ENCODE data around the gene AAK1.
"Not testable (repeated sequence)": the region's sequence is repeated elsewhere in the genome, so short reads cannot be mapped to it uniquely, and the experiment has no call there.

The AAK1 gene

GRCh38 chr2:69572641-69573040 is 70.9 kb downstream of the AAK1 start:
- DNase-seq (ENCODE audit: low read depth), result no peak

- DNase-seq (ENCODE audit: low read depth), result no peak
These were observed 72.3 kb downstream of the AAK1 start for GRCh38 chr2:69571189-69571588.

- no peak for DNase-seq (ENCODE audit: low read depth)
These were observed 73.1 kb downstream of the AAK1 start for GRCh38 chr2:69570474-69570873.

DNA sequence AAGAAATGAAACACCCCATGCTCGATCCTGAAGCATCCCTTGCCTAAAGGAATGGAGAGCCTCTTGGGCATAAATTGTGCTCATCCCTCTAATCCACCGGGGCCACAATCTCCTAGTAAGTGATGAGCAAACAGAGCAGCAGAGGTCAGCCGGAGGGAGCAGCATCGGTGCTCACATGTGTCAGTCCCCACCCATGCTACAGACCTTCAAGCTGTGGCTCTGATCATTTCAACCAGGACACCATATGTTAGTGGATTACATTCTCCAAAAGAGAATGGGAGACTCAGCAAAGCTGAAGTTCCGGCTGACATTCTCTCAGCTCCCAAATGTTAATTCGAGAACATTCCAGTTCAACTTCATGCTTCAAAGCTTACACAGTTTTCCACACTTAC is 75.6 kb downstream of the AAK1 start:
- no peak for DNase-seq (ENCODE audit: low read depth)

DNA sequence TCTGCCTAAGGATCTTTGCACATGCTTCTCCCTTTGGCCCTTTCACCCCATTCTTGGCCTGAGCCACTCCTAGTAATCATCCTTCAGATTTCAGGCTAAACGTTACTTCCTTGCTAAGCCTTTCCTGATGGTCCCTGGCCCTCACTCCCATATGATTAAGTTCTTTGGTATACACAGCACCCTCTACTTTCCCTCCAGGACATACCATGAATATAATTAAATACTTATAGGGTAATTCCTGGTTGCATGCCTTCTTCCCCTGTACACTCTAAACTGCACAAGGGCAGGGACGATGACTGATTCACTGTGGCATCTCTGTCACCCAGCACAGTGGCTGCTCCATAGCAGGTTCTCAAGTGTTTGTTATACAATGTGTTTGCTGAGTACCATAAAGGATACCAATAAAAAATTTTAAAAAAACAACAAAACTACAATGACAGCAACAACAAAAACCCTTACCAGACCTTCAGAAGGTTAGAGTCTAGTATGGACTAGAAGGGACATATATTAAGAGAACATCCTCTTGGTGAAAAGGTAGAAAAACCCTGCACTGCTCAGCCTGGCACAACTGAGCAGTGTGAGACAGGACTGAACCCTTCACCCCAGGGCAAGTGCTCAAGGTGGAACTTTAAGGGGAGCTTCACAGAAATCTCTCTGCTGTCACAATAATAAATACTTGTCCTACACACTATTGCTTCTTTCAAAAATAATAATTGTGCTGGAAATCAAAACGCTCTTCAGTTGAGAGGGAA is 76.2 kb downstream of the AAK1 start:
- DNase-seq (ENCODE audit: low read depth), result no peak

GRCh38 chr2:69566669-69567068 is 76.9 kb downstream of the AAK1 start:
- no peak for DNase-seq (ENCODE audit: low read depth)

GRCh38 chr2:69565431-69565839 is 78.1 kb downstream of the AAK1 start:
- DNase-seq (ENCODE audit: low read depth), result peak; percentile 58

DNA sequence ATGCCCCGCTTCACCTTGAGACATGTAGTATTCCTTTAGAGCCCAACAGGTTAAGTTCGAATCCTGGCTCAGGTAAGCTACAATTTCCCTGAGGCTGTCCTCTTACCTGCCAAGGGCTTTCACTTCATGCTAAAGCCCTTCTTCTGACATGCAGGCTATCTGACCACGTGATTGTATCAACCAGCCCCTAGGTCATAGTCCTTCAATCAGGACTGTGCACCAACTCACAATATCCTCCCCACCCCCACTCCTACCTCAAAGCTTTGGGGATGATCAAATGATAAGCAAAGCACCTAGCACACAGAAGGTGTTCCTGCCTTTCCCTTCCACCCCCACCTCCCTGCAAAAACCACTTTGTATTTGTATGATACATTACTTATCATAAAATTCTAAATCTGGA is 78.9 kb downstream of the AAK1 start:
- DNase-seq (ENCODE audit: low read depth), result no peak

DNA sequence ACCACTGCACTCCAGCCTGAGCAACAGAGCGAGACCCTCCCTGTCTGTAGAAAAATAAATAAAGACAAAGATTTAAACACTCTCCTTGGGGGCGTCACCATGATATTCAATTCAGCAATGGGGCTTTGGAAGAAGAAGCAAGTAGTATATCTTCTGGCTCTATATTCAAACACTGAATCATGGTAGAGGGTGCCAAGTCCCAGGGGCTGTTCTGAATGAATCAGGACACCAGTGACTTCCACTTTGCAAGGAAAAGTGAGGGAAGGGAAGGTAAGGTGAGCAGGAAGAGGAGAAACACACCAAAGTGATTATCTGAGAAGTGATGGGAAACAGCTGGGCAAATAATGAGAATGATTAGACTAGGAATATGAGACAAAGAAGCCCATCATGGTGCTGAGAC is 80.5 kb downstream of the AAK1 start:
- DNase-seq (ENCODE audit: low read depth), result no peak

DNA sequence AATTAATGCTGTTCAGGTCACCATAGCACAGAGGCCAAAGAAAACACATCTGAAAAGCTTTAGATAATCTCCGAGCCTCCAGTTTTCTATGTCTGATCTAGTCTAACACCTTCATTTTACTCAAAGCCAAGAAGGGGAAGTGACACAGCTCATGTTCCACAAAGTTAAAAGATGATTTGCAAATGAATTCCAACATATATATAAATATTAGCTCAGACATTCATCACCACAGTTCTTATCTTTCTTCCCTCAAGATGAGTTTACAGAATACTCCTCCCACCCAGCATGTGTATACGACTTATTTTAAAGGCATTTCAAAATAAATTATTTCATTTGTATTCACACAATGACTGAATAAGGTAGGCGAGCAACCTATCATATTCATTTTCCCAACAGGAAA is 82.4 kb downstream of the AAK1 start:
- no peak for DNase-seq (ENCODE audit: low read depth)

DNA sequence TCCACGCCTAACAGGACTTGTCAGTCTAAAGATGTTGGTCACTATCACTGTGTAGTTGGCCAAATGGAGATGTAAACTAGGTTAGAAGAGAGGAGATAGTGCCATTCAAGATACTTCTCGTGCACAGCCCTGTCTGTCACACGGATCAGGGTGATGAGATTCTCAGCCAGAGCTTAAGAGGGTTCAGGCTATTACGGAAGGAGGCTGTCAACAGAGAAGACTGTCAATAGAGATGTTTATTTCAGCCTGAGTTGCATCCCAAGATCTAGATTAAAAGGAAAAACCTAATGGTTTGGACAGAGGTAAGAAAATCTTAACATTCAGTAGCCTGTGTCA is 83.4 kb downstream of the AAK1 start:
- no peak for DNase-seq (ENCODE audit: low read depth)

DNA sequence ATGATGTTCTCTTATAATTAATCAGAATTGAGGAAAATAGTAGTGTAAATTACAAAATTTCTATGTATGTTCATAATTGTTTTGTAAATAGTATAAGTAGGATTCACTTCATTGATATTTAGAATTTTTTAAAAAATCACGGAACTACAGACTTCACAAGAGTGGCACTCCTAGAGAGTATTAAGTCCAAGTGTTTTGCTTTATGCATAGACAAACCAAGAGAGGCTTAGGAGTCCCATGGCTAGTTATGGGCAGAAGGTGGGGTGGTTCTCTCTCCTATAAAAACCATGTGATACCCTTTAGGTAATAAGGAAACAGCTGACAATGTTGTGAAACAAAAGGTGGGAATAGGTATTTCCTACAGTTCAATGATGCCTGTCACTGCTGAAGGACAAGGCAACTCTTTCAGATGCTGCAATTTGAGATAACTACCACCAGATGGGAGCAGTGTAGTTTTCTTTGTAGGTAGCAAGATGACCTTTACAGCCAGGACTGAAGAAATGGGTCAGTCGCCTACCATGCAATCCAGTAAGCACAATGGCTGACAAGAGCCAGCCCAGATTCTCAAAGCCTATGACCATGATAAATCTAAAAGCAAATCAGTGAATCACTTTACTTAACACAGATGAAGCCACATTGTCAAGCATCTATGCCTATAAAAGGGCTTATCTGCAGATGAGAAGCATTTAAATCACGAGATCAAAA is 83.9 kb downstream of the AAK1 start:
- DNase-seq (ENCODE audit: low read depth), result no peak

DNA sequence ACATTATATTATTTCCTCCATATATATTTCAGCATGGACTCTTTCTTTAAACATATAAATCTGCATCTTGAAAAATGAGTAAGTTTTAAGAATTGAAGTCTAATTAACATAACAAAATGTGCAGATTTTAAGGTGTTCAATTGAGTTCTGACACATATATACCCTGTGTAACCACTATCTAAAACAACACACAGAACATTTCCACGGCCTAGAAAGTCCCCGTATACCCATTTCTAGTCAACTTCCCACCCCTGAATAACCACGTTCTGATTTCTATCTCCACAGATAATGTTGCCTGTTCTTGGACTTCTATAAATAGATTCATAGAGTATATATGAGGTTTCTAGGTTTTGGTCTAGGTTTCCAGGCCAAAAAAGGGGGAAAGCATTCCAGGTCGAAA is 87.5 kb downstream of the AAK1 start:
- no peak for DNase-seq (ENCODE audit: low read depth)

DNA sequence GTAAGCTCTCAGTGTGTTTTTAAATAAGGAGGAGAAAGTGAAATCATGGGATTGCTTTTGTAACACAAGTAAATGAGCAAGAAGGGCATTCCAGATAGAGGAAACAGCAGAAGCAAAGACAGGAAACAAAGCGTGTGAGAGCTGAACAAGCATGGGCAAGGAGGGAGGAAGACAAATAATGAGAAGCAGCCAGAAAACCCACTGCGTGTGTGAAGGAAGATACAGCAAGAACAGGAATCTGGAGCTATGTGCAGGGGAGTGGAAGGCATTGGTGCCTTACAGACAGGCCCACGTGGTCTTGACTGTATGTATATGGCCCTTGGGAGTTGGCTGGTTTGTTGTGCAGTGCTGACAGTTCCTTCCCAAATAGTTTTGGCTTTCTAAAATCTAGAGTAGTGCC is 88.6 kb downstream of the AAK1 start:
- no peak for DNase-seq (ENCODE audit: low read depth)

DNA sequence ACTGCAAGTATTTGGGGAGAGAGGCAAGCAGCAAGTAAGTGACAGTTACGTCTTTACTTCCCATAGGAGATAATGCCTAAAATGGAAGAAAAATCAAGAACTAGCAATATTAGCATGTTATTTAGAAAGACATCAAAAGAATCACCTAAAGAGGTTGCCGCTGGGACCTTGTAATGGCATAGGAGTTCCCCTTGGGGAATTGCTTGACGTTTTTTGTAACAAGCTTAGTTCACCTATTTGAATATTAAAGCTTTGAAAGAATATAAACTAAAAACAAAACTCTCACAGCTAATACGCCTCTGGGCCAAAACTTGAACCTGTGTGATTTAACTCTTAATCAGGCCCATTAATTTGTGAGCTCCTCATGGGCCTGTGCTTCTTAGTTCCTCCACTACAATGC is 89.0 kb downstream of the AAK1 start:
- DNase-seq (ENCODE audit: low read depth), result no peak

- DNase-seq (ENCODE audit: low read depth), result no peak
These were observed 89.5 kb downstream of the AAK1 start for GRCh38 chr2:69553991-69554390.

- not testable (repeated sequence) for DNase-seq (ENCODE audit: low read depth)
These were observed 93.0 kb downstream of the AAK1 start for GRCh38 chr2:69550511-69550910.

DNA sequence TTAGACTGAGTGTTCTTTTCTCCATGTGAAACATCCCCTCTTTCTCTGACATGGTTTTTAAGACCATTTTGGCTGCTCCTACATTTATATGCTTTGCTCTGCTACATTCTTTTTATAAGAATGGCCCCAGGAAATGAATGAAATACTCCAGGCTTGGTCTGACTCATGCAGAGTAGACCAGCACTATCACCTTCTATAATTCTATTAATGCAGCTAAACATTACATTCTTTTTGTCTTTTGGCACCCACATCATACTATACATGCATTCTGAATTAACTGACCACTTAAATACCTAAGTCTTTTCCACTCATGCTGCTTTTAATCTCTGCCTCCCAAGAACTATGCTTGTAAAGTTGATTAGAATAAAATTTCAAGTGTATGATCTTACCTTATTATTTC is 94.1 kb downstream of the AAK1 start:
- no peak for DNase-seq (ENCODE audit: low read depth)

DNA sequence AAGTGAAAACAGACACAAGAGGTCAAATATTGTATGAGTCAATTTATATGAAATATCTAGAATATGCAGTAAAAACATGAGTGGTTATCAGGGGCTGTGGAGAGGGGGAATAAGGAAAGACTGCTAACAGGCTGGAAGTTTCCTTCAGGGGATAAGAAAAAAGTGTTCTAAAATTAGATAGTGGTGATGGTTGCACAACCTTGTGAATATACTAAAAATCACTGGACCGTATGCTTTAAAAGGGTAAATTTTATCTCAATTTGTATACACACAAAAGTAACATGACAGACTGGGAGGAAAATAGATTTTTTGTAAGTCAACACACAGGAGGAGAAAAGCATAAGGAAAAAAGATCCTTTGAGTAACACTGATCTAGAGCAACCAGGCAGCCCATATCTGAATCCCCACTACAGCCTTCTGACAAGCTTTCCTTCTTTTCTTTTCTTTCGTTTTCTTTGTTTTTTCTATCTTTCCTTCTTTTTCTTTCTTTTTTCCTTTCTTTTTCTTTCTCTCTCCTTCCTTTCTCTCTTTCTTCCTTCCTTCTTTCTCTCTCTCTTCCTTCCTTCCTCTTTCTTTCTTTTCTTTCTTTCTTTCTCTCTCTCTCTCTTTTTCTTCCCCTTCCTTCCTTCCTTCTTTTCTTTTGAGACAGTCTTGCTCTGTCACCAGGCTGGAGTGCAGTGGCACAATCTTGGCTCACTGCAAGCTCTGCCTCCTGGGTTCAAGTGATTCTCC is 95.4 kb downstream of the AAK1 start:
- no peak for DNase-seq (ENCODE audit: low read depth)

GRCh38 chr2:69546646-69547045 is 96.9 kb downstream of the AAK1 start:
- DNase-seq (ENCODE audit: low read depth), result no peak

DNA sequence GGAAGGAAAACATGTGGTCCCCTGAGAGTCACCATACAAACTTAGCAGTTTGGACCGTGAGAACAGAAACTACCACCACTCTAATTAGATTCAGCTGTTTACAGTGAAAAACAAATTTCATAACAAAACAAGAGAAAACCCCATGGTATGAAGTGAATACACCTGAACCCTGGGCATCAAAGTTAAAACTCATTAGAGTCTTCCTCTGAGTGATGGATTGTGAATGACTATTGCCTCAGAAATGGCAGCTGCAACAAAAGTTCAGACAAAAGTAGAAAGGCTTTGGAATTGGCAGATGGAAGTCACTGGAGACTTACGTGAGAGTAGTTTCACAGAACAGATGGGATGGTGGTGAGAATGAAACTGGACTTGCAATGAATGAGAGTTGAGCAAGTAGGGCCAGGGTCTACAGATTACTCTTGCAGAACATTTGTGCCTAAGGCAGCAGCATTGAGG is 98.0 kb downstream of the AAK1 start:
- no peak for DNase-seq (ENCODE audit: low read depth)

DNA sequence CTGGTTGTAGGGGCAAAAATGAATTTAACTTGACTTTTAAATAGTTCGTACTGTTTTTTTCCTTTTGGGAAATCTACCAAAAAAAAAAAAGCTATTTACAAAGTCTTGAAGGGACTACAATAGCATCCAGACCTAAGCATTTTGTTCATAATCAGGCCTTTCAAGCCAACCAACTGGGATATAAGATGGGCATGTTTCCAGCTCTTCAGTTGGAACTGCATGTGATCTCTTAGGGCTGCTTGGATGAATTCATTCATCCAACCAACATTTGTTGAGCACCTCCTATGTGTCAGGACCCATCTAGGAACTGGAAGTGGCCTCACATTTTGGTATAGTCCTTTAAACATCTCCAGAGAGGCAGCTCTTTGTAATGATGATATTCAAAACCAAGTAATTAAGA is 98.6 kb downstream of the AAK1 start:
- DNase-seq (ENCODE audit: low read depth), result no peak

DNA sequence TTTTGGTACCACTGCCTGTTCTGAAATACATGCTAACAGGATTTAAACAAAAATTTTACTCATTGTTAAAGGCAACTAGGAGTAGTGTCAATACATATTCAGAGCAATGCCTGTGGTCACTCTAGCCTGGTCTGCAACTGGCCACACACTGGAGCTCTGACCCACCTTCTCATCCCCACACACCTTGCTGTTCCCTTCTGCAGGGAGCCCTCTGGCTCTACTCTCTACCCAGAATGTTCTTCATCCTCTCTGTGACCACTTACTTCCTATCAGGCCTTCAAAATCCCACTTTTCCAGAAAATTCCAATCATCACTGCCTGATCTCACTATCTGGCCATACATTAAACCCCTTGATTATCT is 104.0 kb downstream of the AAK1 start:
- no peak for DNase-seq (ENCODE audit: low read depth)
